AG09319 (cell line): ENCODE results near the gene NDUFAF5.

Source experiments
- DNase-seq: peaks from one replicate; pipeline ENCODE4 v3.0.0-alpha.2; 2010; ENCODE audit warnings: low read depth; ENCODE audit errors: extremely low read depth
- CTCF ChIP-seq: IDR thresholded peaks from 2 replicates; pipeline ENCODE4 v1.5.1; 2011; ENCODE audit warnings: low read depth, mild to moderate bottlenecking, inconsistent platforms, low read length, moderate library complexity

Gene NDUFAF5

GRCh38 chr20:13810446-13810845 is 25.6 kb downstream of the NDUFAF5 start:
- TF ChIP-seq CTCF: no peak

GRCh38 chr20:13813910-13814309 is 29.1 kb downstream of the NDUFAF5 start:
- no peak for DNase-seq
- no peak for TF ChIP-seq CTCF

More at GRCh38 chr20:13810446-13810845, 25.6 kb downstream of the NDUFAF5 start:
- no peak for DNase-seq

GRCh38 chr20:13814672-13815071 is 29.8 kb downstream of the NDUFAF5 start:
- no peak for DNase-seq
- no peak for TF ChIP-seq CTCF

- no peak for TF ChIP-seq CTCF
Measured at GRCh38 chr20:13816757-13817156, 31.9 kb downstream of the NDUFAF5 start.

GRCh38 chr20:13817342-13817741 is 32.5 kb downstream of the NDUFAF5 start:
- no peak for DNase-seq
- TF ChIP-seq CTCF: no peak

More at GRCh38 chr20:13816757-13817156, 31.9 kb downstream of the NDUFAF5 start:
- no peak for DNase-seq

GRCh38 chr20:13819885-13820645 is 35.2 kb downstream of the NDUFAF5 start:
- TF ChIP-seq CTCF: peak; percentile 42
- DNase-seq: no peak

- no peak for TF ChIP-seq CTCF
- DNase-seq: no peak
Measured at GRCh38 chr20:13821876-13822275, 37.0 kb downstream of the NDUFAF5 start.
